HG02973 (cell line): Measurements from ENCODE around the gene TEX101.
"Not testable (repeated sequence)": the region's sequence is repeated elsewhere in the genome, so short reads cannot be mapped to it uniquely, and the experiment has no call there.

ENCODE experiments used
- ATAC-seq: cut with Tn5 transposase; IDR thresholded peaks from one replicate; pipeline ENCODE4 v1.9.1; 2021; ENCODE audit warnings: moderate library complexity; ENCODE audit not compliant: unreplicated experiment

TEX101 gene

DNA sequence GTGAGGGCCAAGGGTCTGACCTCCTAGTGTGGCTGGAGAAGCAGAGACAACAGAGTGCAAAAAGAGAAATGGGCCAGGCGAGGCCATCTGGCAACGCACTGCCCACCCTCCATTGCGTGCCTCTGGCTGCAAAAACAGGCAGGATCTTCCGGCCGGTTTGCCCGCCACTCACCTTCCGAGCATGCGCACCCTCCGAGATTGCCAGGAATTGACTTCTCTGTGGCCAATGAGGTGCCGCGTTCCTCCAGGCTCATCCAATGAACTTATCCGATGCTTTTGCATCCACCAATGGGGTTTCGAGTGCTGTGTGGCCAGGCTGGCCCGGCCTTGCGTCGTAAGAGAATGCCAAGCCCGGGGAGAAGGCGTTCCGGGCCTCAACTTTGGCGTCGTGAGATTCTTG, at the start of gene TEX101:
Gene TEX101, plus strand, starts transcription at position 337 of the 400 bp plus-strand sequence. CDS start 1,030 bp downstream, outside the sequence.
- ATAC-seq: no peak

GRCh38 chr19:43365677-43366076, 49.0 kb upstream of the TEX101 start:
- ATAC-seq: not testable (repeated sequence)

- no peak for ATAC-seq
Observed at GRCh38 chr19:43367822-43368221, 46.9 kb upstream of the TEX101 start.

GRCh38 chr19:43368897-43369296, 45.8 kb upstream of the TEX101 start:
- not testable (repeated sequence) for ATAC-seq

- ATAC-seq: no peak
Observed at GRCh38 chr19:43371909-43372308, 42.8 kb upstream of the TEX101 start.

- no peak for ATAC-seq
Observed at GRCh38 chr19:43372462-43372861, 42.2 kb upstream of the TEX101 start.

DNA sequence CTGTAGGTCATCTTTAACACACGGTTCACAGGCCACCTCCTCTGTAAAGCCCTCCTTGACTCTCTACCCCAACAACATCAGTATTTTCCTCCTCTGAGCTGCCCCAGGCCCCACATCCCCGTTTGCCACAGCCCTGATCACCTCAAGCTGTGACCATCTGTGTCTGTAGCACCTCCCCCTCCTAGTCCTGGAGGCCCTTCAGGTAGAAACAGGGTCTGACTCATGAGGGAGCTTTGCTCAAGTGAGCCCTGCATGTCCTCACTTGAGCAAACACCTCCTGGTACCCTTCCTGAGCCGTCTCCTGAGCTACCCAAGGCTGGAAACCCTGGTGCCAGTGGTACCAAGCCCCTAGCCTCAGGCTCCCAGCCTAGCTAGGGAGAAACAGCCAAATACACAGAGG, 37.1 kb upstream of the TEX101 start:
- not testable (repeated sequence) for ATAC-seq

GRCh38 chr19:43380008-43380407, 34.7 kb upstream of the TEX101 start:
- no peak for ATAC-seq

DNA sequence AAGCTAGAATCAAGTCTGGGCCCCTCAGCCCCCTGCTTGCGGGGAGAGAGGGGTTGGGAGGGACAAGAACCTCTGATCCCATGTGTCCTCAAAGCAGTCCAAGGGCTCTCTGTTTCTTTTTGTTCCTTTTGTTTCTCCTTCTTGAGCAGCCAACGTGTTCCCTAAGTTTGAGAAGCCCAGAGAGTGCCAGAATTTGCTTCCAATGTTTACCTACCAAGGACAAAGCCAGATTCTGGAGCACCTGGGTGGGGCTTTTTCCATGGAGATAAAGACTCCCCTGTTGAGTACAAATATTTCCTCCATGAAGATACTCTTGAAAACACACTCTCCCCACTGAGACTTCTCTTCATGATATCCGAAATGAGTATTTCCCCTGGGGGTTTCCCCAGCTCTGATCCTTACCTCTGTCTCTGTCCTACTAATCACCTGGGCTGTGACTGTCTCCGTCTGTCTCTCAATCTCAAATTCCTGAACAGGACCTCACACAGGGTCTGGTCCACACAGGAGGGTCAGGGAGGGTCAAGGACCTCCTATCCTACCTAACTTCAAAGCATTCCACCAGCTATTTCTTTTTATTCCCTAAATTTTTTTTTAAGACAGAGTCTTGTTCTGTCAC, 33.8 kb upstream of the TEX101 start:
- no peak for ATAC-seq

DNA sequence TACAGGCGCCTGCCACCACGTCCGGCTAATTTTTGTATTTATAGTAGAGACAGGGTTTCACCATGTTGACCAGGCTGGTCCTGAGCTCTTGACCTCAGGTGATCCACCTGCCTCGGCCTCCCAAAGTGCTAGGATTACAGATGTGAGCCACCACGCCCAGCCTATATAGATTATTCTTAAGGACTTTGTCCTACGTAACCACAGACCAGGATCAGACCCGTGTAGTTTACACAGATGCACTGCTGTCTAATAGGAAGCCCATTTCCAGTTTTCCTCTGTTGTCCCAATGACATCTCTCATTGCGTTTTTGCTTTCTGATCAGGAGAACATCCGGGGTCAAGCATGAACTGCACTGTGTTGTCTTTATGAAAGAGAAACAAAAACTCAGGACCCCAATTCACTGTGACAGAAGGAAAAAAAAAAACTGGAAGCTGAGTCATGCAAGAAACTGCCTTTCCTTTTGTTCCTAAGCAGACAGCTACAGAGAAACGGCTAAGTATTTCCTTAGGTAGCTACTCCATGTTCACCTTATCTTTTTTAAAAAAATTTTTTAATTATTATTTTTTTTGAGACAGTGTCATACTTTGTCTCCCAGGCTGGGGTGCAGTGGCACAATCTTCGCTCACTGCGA, 32.0 kb upstream of the TEX101 start:
- ATAC-seq: not testable (repeated sequence)

- not testable (repeated sequence) for ATAC-seq
Observed at GRCh38 chr19:43383254-43383653, 31.4 kb upstream of the TEX101 start.

DNA sequence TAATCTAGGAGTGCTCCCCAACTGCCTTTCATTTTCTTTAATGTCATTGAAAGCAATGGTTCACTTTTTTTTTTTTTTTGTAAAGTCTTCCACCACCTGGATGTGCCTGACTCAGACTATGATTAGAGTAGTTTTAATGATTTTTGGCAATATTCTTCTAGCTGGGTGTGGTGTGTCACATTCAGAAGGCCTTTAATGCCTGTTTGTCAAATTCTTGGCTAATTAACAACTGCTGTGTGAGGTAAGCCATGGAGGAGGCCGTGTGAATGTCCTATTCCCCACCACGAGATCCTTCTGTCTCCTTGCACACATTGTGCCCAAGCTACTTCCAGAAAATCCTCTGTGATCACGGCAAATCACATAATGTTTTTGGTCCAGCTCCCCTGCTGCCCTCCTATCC, 30.9 kb upstream of the TEX101 start:
- ATAC-seq: not testable (repeated sequence)

GRCh38 chr19:43390903-43391551, 23.7 kb upstream of the TEX101 start:
- not testable (repeated sequence) for ATAC-seq

DNA sequence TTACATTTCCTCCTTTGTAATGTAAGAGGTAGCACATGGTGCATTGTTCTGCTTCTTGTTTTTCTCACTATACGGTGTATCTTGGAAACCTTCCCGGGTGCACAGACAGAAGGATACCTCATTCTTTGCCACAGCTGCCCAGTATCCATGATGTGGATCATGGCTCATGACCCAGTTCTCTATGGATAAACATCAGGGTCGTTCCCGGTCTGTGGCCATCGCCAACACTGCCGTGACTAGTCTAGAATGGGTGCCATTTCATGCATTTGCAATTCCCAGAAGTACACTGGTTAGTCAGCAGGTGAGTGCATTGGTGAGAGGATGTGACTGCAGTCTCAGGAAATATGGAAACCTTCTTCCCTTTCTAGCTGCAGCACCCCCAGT, 23.1 kb upstream of the TEX101 start:
- not testable (repeated sequence) for ATAC-seq

DNA sequence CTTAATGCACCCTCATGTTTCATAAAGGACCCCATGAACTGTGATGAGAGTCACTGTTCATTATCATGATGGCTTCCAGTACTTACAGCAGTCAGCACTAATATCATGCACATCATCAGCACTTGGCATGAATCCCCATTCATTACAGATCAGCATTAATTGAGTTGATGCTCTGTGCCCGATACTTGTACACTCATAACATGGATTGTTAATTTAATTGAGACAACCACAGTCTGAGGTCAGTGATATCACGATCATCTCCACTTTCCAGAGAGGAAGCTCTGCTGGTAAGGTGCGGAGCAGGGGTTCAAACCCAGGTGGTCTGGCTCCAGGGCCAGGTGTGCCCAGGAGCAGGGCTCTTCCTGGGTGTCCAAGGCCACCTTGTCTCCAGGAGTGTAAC, 21.2 kb upstream of the TEX101 start:
- ATAC-seq: not testable (repeated sequence)

DNA sequence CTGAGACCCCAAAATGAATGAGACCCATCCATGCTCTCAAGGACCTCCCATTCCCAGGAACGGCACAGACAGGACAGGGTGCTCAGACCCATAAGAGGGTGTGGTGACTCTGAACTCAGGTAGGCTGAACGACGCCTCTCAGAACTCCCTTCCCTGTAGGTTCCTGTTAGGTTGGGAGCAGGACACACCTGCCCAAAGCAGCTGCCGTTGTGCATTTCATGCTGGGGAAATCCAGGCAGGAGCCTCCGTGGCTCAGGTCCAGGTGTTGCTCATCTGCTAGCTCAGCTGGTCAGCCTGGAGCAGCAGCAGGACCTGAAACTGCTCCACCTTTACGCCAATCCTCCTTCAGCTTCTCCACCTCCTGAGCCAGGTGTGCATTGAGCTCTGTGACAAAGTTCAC, 19.1 kb upstream of the TEX101 start:
- no peak for ATAC-seq

- no peak for ATAC-seq
Observed at GRCh38 chr19:43406297-43406696, 8.4 kb upstream of the TEX101 start.

GRCh38 chr19:43407416-43408005, 7.2 kb upstream of the TEX101 start:
- ATAC-seq: no peak

DNA sequence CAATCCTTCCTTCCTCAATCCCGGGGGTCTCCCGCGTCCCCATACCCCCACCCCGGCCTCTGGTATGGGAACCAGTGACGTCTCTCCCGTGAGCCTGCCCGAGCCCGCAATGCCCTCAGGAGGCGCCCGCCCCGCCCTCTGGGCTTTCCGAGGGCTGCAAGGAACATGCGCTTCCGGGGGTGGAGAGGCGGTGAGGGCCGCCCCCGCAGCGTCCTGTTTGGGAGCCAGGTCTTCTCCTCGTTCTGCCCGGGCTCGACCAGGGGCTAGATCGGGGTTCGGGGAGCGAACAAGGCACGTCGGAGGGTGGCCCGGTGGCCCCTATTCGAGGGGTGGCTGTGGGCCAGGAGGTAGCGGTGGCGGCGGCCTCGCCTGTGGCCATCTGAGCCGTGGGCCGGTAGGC, 6.6 kb upstream of the TEX101 start:
- no peak for ATAC-seq

GRCh38 chr19:43409415-43409814, 5.3 kb upstream of the TEX101 start:
- ATAC-seq: no peak

DNA sequence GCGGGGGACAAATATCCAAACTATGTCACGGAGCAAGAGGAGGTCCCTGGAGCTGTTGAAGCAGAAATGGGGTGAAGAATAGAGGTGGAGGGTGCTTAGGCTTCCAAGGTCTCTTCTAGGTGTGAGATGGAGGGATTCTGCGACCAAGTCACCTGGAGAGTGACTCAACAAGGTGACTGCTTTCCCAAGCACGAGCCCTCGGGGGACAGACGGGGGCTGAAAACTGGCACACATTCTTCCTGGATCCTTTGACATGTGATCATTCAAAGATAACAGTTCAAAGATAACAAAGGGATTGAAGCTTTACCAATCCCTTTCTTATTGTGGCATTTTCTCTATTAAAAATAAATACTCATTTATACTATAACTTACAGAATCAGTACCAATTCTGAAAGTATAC, 2.2 kb upstream of the TEX101 start:
- ATAC-seq: no peak
